ENCODE measurements around the gene TRMT6. TPM values are rescaled to one million over a fixed set of nuclear protein-coding genes. Genes with fewer than 3 reads are reported as not detected.

Gene TRMT6
- total RNA-seq, 1 donor from 2014 or later, result 12.3 TPM

DNA sequence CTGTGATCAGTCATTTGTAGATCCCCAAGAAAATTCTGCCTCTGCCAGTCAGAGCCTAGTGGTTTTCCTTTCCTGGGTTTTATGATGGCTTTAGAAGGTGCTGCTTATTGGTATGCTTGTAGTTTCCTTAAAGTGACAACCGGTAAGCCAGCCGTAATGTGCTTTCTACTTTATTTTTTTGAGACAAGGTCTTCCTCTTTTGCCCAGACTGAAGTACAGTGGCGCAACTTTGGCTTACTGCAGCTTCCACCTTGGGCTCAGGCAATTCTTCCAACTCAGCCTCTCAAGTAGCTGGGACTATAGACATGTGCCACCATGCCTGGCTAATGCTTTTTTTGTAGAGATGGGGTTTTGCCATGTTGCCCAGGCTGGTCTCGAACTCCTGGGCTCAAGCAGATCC, 23.6 kb upstream of the TRMT6 start:
- no peak overlapping the region for H3K4me3 ChIP-seq (ENCODE audit: low read depth, low read length)
- TF ChIP-seq CTCF (conservative IDR thresholded peaks at IDR 0.05; ENCODE audit: low read depth, low read length), result no peak
- DNase-seq (ENCODE audit: low read depth), result no peak

DNA sequence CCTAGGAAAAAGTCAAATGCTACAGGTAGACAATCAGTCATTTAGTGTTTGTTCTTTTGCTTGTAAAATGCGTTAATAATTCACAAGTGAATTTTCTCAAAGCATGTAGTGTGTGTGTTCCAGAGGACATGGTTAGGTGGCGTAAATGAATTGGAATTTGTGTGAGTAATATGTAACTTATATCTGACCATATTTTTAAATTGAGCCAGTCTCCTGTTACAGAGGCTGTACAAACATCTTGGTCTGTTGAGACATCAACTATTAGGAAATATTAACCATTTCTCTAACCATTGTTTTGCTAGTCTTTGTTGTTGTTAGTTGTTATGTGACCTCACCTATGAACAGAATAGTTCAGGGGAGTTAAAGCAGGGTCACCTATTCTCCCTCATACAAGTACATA, 22.8 kb upstream of the TRMT6 start:
- peak overlapping the region; percentile 20 for H3K4me3 ChIP-seq (ENCODE audit: low read depth, low read length)
- DNase-seq (ENCODE audit: low read depth), result peak; percentile 99
- no peak for TF ChIP-seq CTCF (conservative IDR thresholded peaks at IDR 0.05; ENCODE audit: low read depth, low read length)

DNA sequence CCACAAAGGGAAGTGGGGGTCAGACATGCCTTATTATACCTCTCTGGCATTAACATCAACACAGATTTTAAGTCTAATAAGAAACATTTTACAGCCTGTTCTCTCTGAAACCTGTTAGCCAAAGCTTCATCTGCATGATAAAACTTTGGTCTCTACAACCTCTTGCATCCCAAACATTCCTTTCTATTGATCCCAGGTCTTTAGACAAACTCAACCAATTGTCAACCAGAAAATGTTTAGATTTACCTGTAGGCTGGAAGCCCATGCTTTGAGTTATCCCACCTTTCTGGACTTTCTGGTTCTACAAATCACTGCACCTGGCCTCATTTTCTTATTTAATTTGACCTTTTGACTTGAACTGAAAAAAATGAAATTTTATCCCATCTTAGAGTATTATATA, 20.9 kb upstream of the TRMT6 start:
- no peak for DNase-seq (ENCODE audit: low read depth)
- TF ChIP-seq CTCF (conservative IDR thresholded peaks at IDR 0.05; ENCODE audit: low read depth, low read length), result no peak
- H3K4me3 ChIP-seq (ENCODE audit: low read depth, low read length), result no peak overlapping the region

DNA sequence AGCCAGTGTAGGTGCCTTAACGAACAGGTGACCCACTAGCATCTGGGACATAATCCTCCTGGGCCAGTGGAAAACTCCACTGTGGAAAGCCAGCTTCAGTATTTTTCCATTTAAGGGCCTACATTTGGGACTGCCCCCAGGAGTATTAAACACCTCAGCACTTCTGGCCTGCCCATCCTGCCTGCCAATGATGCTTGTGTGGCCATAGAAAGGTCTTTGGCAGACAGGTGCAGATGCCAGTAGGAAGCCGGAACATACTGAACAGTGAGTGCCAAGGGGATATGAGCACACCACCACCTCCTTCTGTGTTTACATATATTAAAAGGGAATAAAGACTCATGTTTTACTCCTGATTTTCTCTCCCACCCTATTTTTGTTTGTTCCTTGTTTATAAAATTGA, 20.0 kb upstream of the TRMT6 start:
- TF ChIP-seq CTCF (conservative IDR thresholded peaks at IDR 0.05; ENCODE audit: low read depth, low read length), result no peak
- H3K4me3 ChIP-seq (ENCODE audit: low read depth, low read length), result no peak overlapping the region
- DNase-seq (ENCODE audit: low read depth), result no peak

DNA sequence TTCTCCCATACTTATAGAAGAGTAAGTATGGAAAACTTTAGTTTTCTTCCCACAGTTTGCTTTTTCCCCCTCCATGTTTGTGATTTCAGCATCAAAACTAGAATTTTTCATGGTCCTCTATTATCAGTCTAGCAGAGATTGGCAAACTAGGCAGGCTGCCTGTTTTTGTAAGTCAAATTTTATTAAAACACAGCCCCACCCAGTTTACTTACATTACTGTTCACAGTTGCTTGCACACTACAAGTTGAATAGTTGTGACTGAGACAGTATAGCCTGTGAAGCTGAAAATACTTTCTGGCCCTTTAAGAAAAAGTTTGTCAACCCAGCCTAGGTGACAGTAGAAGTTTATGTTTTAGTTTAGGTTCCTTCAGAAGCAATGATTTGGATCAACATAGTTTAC, 19.6 kb upstream of the TRMT6 start:
- no peak for DNase-seq (ENCODE audit: low read depth)
- H3K4me3 ChIP-seq (ENCODE audit: low read depth, low read length), result no peak overlapping the region
- no peak for TF ChIP-seq CTCF (conservative IDR thresholded peaks at IDR 0.05; ENCODE audit: low read depth, low read length)

- no peak overlapping the region for H3K4me3 ChIP-seq (ENCODE audit: low read depth, low read length)
- no peak for TF ChIP-seq CTCF (conservative IDR thresholded peaks at IDR 0.05; ENCODE audit: low read depth, low read length)
Measured at GRCh38 chr20:5969348-5969935, 19.1 kb upstream of the TRMT6 start.

DNA sequence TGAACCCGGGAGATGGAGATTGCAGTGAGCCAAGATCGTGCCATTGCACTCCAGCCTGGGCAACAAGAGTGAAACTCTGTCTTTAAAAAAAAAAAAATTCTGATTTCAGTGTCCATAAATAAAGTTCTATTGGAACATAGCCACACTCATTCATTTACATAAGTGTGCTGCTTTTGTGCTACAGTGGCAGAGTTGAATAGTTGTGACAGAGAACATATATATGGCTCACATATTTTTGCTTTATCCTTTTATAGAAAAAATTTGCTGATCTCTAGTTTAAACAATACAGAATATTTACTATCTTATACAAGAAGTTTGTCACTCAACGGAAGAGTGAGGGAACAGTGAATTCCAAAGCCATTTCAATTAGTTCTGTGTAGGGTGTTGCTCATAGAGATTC, 18.1 kb upstream of the TRMT6 start:
- no peak overlapping the region for H3K4me3 ChIP-seq (ENCODE audit: low read depth, low read length)
- no peak for DNase-seq (ENCODE audit: low read depth)
- TF ChIP-seq CTCF (conservative IDR thresholded peaks at IDR 0.05; ENCODE audit: low read depth, low read length), result no peak

More at GRCh38 chr20:5969348-5969935, 19.1 kb upstream of the TRMT6 start:
- DNase-seq (ENCODE audit: low read depth), result no peak

Data from epithelial cell of proximal tubule (primary cell).